RWPE1 (cell line): Measurements from ENCODE around the gene CPT1A.

Experiments
- CTCF ChIA-PET: fragments of 350-600 bp; sonication (Branson Sonifier 250); formaldehyde crosslinking; extraction: SDS; loops from one replicate; lab custom pipeline; 2021; lab: Yijun Ruan, JAX
- POLR2A ChIA-PET: fragments of 400-600 bp; formaldehyde crosslinking; extraction: SDS; loops from one replicate; lab custom pipeline; 2020; ENCODE audit warnings: antibody characterized with exemption; ENCODE audit not compliant: low non-redundant PET; lab: Yijun Ruan, JAX
- DNase-seq: peaks from one replicate; pipeline ENCODE4 v3.0.0; 2012; ENCODE audit warnings: low spot score
- H3K27ac ChIP-seq: fragments of 450-650 bp; 2 replicates; pipeline ENCODE4 v1.5.1; 2017
- CTCF ChIP-seq: fragments of 450-650 bp; conservative IDR thresholded peaks from 2 replicates; pipeline ENCODE4 v1.5.1; 2017; ENCODE audit warnings: low read depth, mild to moderate bottlenecking

CPT1A gene

DNA sequence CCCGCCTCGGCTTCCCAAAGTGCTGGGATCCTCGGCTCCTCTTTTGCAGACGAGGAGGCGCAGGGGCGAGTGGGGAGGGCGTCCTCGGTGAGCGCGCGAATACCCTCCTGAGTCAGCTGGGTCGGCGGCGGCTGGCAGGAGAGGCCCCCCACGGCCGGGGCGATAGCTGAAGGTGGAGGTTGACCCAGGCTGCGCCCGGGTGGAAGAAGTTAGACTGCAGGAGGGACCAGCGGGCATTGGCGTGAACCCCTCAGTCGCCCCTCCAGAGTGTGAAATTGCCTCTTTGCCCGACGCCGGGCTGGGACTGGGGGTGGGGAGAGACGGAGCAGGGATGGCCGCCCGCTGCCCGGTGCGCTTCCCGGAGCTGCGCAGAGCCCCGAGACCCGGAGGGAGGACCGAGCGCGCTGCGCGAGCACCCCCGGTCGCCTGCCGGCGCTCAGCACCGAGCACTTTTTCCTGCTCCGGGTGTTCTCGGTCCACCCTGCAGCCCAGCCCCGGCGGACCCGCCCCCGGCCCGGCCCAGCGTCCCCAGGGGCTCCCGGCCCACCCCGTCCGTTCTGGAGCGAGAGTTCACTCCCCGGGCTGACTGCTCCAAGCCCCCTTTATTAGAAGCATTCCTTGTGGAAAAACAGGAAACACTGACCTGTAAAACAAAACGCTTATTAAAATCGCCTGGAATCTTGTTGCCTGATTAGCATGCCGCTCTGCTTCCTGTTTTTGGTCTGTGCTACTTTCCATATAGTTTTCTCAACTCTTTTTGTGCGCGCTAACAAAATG is 13.7 kb upstream of the CPT1A start:
- ChIA-PET POLR2A (no interaction called here), CTCF (no interaction called here)
- no peak for DNase-seq
- H3K27ac ChIP-seq = no peak overlapping the region
- no peak for TF ChIP-seq CTCF

DNA sequence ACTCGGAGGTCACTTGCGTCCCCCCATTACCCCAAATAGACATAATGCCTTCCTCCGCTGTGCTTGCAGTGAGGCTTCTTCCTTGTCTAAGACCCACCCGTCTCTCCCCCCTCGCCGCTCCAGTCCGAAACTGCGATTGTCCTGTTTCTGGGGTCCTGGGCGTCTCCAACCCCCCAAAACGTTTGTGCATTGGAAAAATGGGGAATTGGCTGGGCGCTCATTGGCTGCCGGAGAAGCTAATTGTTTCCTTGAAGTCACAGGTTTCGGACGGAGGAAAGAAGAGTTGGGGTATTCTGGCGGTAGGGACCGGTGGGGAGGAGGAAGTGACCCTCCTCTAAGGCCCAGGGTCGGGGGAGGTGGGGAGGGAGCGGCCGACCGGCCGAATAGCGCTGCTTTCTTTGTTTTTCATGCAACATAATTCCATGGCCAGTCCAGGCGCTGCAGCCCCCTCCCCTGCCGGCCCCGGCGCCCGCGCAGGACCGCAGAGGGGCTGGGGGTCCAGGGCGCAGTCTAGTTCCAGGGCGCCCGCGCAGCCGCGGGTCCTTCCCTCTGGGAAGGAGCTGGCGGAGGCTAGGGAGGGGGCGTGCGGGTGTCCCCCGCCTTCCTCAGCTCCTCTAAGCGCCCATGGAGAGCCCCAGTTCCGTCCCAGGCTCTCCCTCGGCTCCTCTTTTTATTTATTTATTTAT is 12.7 kb upstream of the CPT1A start:
- POLR2A ChIA-PET = no interaction called here
- CTCF ChIA-PET = no interaction called here
- DNase-seq = no peak
- no peak for TF ChIP-seq CTCF
- no peak overlapping the region for H3K27ac ChIP-seq

GRCh38 chr11:68852628-68853027 is 10.9 kb upstream of the CPT1A start:
- no peak for TF ChIP-seq CTCF
- ChIA-PET CTCF (interaction anchor here (0.6 to 0.8 kb wide), 4 partner anchors 8 to 279 kb away, joined by 3 to 4 read pairs (median 3); no protein-coding TSS in a partner anchor), POLR2A (no interaction called here)
- no peak overlapping the region for H3K27ac ChIP-seq
- no peak for DNase-seq

GRCh38 chr11:68848429-68848828 is 6.7 kb upstream of the CPT1A start:
- no peak for TF ChIP-seq CTCF
- ChIA-PET POLR2A (no interaction called here), CTCF (interaction anchor here (0.7 kb wide), 1 partner anchor 30 kb away, joined by 3 read pairs; no protein-coding TSS in a partner anchor)
- H3K27ac ChIP-seq = no peak overlapping the region
- no peak for DNase-seq

- CTCF ChIA-PET = no interaction called here
- TF ChIP-seq CTCF = no peak
- no peak for DNase-seq
- H3K27ac ChIP-seq = no peak overlapping the region
- POLR2A ChIA-PET = no interaction called here
Observed at GRCh38 chr11:68847395-68847794, 5.7 kb upstream of the CPT1A start.

GRCh38 chr11:68845351-68846002 is 3.8 kb upstream of the CPT1A start:
- ChIA-PET CTCF (interaction anchor here (1.2 kb wide), 1 partner anchor 8 kb away, joined by 3 read pairs; no protein-coding TSS in a partner anchor), POLR2A (no interaction called here)
- DNase-seq = no peak
- no peak overlapping the region for H3K27ac ChIP-seq
- no peak for TF ChIP-seq CTCF
